ENCODE data around the gene PHYHD1.

- TF ChIP-seq CTCF (IDR thresholded peaks at IDR 0.05), result no peak
- no peak for TF ChIP-seq POLR2A (IDR thresholded peaks at IDR 0.05)
Observed at GRCh38 chr9:128903079-128903461, 17.7 kb upstream of the PHYHD1 start.

All from thyroid gland (tissue), 4 donors.